CD4-positive, alpha-beta T cell treated with Interleukin-1 beta for 1 hour (primary cell): Measurements from ENCODE around the gene ATP2B3.

ENCODE experiments used
- DNase-seq, 2 donors: peaks; one replicate each; pipeline ENCODE4 v3.0.0-alpha.2; 2020 to 2022

ATP2B3 gene

GRCh38 chrX:153517423-153517822 is at the start of gene ATP2B3:
TSS of gene ATP2B3 (plus strand) at chrX:153517642. CDS start at chrX:153536248, 18,606 bp downstream.
- DNase-seq = no peak

DNA sequence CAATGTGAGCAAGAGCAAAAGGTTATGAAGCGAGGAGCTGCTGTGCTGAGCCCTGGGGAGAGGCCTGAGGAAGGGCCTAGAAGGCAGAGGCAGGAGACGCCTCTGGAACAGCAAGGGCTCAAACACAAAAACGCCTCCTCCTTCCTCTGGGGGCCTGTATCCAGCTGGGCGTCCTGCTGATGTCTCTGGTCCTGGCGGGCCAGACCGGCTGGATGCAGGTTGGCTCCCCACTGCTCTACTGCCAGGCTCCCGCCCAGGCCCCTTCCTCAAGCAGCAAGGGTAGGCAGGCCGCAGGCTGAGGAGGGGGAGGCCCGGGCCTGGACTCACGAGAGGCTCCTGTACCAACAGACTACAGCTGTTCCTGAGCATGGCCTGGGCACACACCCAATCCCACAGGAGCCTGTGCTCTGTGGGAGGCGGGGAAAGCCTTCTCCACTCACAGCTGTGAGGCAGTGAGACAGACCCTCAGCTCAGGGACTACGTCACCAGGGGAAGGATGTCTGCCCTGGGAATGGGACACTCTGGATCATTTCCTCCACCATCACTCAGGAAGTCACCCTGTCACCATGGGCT is 49.3 kb upstream of the ATP2B3 start:
- DNase-seq = no peak

- DNase-seq = no peak
These were observed 47.5 kb upstream of the ATP2B3 start for GRCh38 chrX:153469811-153470410.

DNA sequence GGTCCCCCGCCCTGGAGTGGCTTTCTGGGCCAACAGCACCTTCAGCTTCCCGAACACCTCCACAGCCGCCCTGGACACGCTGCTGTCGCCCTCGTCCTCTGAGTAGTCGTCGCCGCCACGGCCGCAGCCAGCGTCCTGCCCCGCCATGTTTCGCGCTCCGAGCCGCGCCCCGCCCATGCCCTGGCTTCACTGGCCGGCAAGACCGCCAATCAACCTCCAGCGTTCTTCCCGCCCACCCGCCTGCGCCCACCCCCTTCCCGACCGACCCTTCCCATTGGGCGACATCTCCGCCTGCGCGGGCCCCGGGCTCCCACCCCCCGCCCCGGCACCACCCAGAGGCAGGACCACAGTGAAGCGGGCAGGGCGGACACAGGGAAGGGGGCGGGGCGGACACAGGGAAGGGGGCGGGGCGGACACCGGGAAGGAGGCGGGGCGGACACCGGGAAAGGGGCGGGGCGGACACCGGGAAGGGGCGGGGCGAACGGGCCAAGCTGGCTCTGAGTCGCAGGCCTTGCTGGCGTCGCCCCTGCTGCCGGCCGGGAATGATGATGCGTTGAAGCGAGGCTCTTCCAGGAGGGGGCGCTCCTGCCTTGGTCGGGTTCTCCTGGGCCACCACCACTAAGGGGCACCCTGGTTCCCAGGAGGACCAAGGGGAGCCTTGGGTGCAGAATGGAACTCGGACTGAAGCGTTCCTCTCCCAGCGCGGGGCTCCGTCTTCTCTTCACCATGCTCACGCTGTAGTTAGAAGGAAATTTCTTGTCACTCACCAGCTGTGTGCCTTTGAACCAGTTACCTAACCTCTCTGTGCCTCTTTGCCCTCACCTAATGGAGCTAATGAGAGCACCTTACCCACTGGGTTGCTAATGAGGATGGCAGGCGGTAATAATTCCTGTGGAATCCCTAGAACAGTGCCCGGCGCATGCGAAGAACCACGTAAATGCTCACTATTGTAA is 46.8 kb upstream of the ATP2B3 start, which contains the start of gene HAUS7:
TSS of gene HAUS7 (minus strand) at position 166 of the 953 bp plus-strand sequence. CDS start at position 147, 19 bp downstream.
- peak; percentile 90 for DNase-seq

DNA sequence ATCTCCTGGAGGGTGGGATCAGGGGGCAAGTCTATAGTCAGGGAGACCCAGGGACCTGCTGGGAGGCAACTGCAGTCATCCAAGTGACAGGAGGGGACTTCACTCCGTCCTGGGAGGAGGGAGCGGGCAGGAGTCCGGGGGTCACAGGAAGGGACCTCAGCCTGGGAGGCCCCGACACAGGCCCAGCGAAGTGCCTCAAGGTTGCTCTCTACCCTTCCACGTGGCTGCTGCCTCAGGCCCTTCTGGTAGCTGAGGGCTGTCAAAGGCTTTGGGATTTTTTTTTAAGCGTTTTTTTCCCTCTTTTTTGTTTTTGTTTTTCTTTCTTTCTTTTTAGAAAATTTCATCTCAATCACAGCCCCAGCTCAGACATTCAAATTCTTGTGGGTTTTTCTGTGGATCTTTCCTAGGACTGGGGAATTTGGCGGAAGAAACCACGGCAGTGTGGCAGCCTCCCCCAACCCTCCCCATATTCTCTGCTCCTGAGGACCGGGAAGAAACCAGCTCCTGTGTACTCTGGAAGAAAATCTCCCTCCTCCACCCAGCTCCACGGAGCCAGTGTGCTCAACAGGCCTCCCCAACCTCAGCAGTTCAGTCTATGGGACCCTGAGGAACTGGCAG is 45.7 kb upstream of the ATP2B3 start:
- DNase-seq = no peak

DNA sequence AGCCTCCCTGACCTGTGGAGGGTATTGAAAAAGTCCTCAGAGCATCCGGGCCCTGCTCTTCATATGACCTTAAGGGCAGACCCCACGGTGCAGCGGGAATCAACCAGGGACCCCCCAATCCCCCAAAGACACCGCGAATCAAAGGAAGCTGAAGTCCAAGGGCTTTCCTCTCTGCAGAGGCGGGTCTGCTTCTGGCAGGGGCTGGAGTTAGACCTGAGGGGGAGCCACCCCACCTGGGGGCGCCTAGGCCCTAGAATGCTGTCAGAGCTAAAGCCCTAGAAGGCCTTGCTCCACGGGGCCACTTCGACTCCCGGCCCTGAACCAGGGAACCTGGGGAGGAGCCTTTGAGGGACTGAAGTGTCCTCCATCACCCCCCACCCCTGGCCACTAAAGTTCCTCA is 44.3 kb upstream of the ATP2B3 start:
- no peak for DNase-seq

DNA sequence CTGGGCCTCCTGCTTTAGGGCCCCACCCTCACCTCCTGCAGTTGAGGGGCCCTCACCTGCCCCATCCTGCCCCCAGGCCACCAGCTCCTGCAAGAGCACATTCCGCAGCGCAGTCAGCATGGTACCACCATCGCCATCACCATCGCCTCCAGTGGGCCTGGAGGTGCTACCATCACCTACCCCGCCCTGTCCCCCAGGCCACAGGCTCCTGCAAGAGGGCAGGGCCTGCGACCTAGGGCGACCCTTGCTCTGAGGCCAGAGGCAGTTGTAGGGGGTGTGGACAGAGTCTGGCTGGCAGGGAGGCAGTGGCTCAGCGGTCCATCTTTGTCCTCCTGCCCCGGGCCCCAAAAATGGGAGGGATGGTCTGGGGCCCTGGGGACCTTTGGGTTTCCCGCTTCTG is 43.2 kb upstream of the ATP2B3 start:
- no peak for DNase-seq

DNA sequence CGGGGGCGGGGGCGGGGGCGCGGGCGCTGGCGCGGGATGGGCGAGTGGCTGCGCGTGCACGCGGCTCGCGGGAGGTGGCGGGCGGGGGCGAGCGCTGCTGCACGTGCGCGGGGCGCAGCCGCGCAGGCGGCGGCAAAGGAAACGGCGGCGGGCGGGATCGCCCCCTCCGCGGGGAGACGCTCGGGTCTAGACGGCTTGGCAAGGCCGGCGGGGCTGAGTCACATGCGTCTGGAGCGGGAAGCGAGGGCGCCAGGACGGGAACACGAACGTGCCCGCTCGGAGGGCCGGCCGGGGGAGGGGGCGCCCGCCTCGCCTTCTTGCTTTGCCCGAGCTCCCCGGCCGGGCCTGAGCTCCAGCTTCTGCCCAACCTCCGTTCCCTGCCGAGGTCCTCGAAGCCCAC is 42.7 kb upstream of the ATP2B3 start:
- DNase-seq = peak; percentile 54 to 55

DNA sequence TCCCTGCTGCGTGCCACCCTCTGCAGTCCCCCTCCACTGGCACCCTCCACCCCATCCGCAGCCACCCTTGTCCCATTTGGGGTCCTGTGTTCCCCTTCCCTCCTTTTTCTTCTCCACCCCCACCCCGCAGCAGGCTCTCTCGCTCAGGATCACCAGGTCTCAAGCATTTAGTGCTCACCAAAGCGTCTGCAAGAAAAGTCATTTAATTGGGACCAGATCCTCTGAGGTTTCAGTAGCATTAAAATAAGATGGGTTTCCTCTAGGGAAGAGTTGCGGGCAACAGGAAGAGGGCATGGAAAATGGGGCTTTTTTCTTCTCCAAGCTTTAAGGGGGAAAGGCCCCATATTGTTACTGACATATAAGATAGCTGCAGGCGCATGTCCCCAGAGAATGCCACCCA is 42.2 kb upstream of the ATP2B3 start:
- DNase-seq = no peak

GRCh38 chrX:153475751-153476281 is 41.6 kb upstream of the ATP2B3 start:
- no peak for DNase-seq

DNA sequence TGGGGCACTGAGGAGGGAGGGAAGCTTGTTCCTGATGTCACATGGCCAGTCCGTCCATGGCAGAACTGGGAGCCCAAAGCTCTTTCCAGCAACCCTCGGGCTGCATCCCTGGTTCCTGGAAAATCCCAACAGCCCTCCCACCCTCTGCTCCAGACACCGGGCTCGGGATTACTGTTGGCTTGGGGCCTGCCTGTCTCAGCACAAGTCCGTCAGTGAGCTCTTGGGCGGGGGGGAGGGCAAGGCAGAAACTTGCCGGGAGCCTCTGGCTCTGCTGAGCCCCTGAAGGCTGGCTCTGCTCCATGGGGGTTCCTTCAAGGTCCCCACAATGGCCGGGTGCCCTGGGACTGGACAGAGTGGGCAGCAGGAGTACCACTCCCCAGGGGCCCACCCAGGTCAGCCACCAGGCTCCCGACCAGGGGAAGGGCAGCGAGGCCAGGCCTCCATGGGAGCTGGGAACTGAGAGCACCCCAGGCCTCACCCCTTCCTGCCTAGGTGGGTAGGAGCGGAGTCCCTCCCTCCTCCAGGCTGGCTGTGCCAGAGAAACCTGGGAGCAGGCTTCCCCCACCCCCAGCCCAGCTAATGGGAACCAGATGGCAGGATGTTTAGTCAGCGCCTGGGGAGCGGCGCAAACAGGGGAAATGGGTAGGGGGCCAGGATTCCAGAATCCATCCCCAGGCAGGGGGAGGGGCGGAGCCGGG is 40.6 kb upstream of the ATP2B3 start:
- no peak for DNase-seq

GRCh38 chrX:153477364-153477857 is 40.0 kb upstream of the ATP2B3 start:
- no peak for DNase-seq

- DNase-seq = no peak
These were observed 39.5 kb upstream of the ATP2B3 start for GRCh38 chrX:153477901-153478300.

GRCh38 chrX:153478746-153479145 is 38.7 kb upstream of the ATP2B3 start:
- no peak for DNase-seq

GRCh38 chrX:153481043-153481442 is 36.4 kb upstream of the ATP2B3 start:
- no peak for DNase-seq

GRCh38 chrX:153482376-153483015 is 34.9 kb upstream of the ATP2B3 start:
- DNase-seq = no peak

- no peak for DNase-seq
These were observed 31.9 kb upstream of the ATP2B3 start for GRCh38 chrX:153485396-153486080.

GRCh38 chrX:153486171-153486570 is 31.3 kb upstream of the ATP2B3 start:
- no peak for DNase-seq

DNA sequence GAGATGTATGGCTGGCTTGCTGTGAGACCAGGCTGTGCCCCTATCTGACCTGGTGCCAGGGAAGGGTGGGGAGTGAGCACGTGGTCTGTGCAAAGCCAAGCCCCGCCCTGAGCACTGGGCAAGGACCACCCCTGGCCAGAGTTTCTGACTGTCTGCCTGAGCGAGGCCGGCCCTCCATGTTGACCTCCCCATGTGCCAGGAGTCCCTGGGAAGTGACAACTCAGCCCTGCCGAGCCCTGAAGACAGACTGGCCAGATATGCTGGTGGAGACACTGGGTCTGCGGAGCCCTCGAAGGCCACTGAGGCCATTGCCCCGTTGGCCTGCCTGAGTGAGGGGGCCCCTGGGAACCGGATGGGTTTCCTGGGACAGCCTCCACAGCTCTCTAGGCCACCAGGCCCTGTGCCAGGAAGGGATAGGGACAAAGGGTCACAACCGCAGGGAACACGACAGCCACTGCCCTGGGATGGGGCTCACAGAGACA is 29.8 kb upstream of the ATP2B3 start:
- no peak for DNase-seq

DNA sequence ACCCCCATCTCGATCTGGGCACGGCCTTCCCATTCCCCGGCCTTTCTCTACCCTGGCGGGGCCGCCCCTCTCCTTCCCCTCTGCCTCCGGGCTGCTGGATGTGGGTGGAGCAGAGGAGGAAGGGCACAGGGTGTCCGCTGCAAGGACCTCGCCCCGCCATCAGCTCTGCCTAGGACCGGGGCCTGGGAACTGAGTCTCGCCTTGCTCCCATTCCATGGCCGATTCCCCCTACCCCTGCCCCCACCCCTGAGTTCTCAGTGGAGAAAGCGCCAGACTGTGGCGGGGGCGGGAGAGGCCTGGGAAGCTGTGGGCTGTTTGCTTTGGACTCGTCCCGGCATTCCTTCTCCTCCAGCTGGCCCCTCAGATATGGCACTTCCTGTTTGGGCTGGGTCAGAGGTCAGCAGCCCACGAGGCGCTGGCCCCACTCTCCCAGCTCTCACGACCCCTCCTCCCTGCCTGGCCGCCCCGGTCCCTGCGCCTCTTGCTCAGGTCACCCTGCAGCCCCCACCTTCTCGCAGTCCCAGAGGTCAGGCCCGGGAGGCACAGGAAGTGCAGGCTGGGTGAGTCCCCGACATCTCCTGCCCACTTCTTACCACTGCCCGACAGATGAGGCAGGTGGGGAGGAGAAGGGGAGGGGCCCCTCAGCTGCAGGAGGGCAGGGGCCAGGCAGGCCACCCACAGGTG is 29.1 kb upstream of the ATP2B3 start:
- no peak for DNase-seq
